GM21529 (cell line): ENCODE data around the gene RAD51B.
A peak's percentile ranks its signal among the peaks of the same experiment; 100 is the strongest.

ENCODE experiments used
- ATAC-seq: cut with Tn5 transposase; IDR thresholded peaks from one replicate; pipeline ENCODE4 v1.9.1; 2021; ENCODE audit not compliant: unreplicated experiment

RAD51B gene

DNA sequence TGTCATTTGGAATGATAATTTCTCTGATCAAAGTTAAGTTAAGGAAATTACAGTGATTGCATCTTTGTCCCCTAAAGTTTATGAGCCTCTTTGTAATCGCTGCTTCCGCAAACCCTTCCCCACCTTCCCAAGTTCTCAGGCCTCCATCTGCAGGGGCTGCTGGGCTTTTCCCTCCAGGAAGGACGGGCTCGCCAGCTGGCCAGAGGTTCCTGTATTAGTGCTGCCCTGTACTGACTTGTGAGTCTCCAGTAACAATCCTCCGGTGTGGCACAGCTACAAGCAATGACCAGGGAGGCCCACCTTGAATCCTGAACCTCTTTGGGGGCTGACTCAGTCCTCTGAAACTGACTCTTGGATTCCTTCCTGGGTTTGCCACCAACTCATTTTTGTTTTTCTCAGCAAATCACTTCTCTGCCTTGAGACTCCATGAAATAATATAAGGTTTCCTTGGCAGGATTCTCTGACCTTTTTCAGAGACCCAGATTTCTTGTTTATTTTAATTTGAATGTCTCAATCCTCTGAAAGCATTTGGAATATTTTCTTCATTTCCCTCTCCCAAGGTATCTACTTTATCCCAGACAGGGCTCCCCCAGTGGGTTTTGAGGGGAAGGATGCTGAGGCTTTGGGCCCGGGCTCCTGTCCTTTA lies 574.7 kb downstream of the RAD51B start:
- no peak for ATAC-seq

- ATAC-seq = no peak
These were observed 575.2 kb downstream of the RAD51B start for GRCh38 chr14:68394764-68395143.

DNA sequence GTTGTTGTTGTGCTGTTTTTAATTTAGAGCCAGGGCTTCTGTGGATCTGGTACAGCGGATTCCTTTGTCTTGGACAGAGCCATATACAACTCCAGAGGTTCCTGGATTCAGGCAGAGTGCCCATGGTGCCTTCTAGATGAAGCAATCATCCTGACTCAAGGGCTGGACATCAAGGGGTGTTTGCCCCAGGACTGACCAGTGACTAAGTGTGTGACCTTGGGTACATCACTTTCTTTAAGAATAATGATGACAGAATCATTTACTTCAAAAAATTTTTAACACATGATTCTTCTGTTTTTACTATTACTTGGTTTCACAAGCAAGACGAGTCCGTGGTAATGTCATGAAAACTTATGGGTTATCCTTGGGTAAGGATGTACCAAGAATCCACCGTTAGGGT lies 576.0 kb downstream of the RAD51B start:
- ATAC-seq = no peak

DNA sequence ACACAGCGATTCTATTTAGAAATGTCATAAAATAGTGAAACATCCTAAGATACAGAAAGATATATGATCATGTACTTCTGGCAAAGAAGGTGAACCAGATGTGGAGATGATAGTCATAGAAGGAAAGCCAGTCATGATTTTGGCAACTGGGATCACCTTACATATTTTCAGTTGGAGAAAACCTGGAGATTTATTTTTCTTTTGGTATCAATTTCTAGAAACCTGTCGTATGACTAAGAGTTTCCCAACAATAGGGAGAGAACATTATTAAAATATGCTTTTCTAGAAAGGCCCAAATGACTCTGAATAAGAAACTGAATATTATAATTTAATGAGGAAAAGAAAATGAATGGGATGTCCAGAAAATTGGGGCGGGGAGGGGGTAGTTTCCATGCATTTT lies 576.9 kb downstream of the RAD51B start:
- ATAC-seq = no peak

DNA sequence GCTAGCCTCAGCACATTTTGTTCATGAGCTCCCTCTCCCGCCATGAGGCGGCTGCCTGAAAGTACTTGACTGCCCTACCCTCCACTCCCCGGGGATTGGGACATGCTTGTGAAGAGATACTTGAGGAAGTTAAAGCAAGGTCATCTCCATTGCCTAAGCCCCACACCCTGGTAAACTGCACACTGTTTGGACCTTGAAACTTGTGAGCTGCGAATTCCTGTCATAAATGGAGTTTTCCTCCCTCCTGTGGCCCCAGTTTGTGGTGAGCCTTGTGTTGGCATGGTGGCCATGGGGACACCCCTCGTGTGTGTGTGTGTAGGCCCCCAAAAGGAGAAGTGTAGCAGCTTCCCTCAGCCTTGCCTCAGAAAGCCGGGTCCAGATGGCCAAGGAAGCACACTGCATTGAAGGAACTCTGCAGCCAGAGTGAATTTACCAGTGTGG lies 577.8 kb downstream of the RAD51B start:
- no peak for ATAC-seq

GRCh38 chr14:68397822-68398221 lies 578.2 kb downstream of the RAD51B start:
- ATAC-seq = no peak

DNA sequence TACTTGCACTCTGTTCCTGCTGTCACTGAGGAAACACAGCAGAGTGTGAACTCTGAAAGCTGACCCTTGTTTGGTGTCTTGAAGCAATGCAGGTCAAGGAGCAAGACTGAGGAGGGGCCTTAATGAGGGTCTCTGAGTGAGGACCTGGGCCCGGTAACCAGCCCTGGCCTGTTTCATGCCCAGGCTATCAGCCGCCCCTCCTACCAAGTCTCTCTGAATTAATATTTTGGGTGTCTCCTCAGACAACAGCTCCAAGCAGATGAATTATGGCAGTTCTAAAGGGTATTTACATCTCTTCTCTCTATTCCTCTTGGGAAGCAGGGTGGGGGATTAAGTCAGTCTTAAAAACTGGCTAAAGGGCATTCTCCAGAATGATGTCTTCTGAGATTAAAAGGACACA lies 578.8 kb downstream of the RAD51B start:
- no peak for ATAC-seq

DNA sequence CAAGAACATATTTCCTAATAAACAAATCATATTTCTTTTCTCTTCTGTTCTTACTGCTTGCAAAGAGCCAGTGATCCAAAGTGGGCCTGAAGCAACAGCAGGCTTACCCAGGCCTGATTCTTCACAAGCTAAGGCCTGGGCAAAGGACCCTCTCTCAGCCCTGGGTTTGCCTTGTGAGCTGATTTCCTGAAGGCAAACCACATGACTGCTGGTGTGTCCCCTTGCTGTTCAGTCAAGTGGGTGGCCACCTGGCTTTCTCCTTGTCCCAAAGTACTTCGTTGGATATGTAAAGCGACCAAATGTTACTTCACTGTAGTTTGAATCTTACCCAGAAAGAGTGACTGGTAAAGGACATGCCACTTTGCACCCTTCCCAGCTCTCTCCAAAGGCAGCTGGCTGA lies 580.4 kb downstream of the RAD51B start:
- no peak for ATAC-seq

GRCh38 chr14:68401317-68401716 lies 581.7 kb downstream of the RAD51B start:
- ATAC-seq = no peak

- peak; percentile 71 for ATAC-seq
These were observed 582.3 kb downstream of the RAD51B start for GRCh38 chr14:68401855-68402254.

DNA sequence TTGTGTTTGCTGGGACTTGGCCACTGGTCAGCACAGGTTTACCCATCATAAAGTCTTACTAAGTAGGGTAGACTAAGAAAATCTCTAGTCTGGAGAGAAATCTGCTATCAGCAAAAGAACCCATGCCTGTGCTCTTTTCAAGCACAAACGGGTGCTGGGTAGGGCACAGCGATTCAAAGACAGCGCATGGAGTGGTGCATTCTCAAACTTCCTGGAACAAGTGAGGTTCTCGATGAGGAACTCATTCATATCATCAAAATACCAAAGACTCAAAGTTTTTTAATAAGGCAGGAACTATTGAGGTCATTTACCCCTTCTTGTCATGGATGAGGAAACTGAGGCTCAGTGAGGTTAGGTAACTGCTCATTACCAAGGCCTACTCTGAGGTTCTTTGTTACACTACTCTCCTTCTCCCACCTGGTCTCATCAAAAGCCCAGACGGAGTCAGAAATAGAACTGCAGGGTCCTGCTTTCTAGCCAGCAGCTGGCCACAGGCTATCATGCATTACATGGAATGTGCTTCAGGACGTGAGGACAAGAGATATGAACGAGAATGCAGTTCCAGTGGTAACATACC lies 583.0 kb downstream of the RAD51B start:
- ATAC-seq = no peak

GRCh38 chr14:68403191-68404145 lies 583.9 kb downstream of the RAD51B start:
- no peak for ATAC-seq

DNA sequence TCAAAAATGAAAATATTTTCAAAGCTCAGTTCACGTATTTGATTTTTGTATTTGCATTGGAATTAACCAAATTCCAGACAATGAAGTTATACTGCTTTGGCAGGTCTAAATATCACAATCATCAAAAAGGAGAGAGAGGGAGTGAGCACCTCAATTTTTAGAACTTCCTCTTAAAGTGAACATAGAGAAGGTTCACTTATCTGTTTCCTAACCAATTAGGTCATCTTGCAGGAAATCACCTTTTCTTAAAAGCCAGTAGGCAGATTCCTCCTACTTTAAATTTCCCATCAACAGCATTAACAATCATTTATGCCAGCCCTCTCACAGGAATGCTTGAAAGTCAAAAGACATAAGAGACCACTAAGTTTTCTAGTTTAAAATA lies 584.6 kb downstream of the RAD51B start:
- ATAC-seq = no peak

DNA sequence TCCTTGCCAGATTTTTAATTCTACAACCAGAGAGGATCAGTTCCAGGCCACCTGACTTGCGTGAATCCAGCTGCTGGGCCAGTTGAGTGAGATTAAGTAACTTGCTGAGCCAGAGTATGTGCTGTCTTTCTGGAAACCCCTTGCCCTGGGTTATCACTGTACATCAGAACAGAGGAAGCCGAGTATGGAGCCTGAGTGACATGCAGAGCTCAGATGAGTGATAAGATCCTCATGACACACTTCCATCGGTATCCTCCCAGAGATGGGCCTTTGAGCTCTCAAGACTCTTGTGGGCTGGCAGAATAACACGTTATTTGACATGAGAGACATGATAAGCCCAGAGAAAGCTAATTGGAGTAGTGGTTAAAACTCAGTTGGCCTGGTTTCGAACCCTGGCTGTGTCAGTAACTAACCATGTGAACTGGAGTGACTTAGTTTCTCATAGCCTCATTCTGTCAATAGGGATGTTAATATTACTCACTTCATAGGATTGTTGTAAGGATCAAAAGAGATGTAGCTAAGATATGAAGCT lies 585.1 kb downstream of the RAD51B start:
- no peak for ATAC-seq

GRCh38 chr14:68405961-68406360 lies 586.4 kb downstream of the RAD51B start:
- ATAC-seq = no peak

GRCh38 chr14:68407285-68407684 lies 587.7 kb downstream of the RAD51B start:
- ATAC-seq = no peak

DNA sequence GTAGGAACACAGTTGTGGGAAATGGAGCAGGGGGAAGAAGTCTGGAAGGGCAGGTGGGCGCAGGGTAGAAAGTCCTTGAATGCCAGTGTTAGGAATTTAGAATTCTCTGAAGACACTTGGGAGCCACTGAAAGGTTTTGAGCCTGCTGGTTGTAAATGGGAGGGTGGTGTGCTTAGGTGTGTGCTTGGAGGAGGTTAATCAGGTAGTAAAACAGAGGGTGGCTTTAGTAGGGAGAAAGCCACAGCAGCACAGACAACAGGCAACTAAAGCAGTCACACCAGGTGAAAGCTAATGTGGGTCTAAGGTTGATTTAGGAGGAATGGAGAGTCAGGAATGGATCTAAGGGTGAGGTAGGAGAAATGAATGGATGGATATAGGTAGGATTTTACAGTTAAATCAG lies 588.2 kb downstream of the RAD51B start:
- ATAC-seq = no peak

DNA sequence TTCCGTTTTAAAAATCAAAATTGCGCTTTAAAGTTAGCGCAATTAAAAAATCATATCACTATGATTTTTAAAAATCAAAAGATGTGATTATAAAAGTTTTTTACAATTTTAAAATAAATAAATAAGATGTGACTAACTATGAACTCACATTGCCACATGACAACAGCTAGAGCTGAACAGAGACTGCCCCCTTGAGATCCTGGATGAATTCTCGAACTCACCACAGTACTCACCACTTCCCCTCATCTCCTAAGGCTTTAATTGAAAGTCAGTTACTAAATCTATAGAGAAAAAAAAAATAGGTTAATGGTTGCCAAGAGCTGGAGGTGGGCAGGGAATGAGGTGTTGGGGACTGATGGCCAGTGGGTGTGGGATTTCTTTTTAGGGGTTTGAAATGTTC lies 589.1 kb downstream of the RAD51B start:
- ATAC-seq = no peak

- no peak for ATAC-seq
These were observed 589.8 kb downstream of the RAD51B start for GRCh38 chr14:68409387-68409786.

DNA sequence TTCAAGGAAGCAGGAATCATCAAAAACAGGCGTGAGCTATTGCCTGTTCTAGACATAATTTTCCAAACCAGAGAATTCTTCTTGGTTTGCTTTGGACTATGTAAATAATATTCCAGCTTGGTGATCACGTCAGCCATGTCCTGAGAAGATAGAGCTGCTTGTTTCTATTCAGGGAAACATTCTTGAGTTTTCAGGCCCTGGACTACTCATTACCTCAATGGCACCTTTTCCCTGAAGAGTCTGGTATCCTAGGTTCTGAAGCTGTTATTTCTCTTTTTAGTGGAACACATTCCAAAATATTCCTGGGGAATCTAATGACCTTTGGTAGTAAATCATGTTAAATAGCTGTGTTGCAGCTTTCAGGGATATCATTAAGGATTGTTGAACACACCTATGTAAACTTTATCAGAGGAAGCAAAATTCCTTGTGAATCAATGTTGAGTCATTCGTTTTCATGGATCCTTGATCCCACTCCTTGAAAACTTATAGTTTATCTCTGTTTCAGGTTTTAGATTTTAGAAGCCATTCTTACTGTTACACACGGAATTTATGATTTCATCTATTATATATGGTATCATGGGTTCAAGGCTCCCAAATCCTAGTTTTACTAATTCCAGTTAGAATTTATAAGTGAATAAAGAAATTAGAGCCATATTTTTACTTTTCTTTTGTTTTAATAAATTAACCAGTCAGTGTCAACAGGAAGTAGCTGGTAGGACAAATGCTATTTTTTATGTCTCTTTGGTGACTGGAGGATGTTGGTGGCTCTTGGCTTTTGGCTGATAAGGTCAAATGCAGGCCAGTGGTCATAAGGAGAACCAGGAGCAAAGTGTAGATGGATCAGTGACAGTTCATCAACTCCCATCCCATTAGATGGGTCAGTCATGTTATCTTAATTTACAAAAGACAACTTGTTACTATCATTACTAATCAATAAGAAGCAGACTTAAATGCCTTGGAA lies 593.2 kb downstream of the RAD51B start:
- no peak for ATAC-seq

- ATAC-seq = no peak
These were observed 593.9 kb downstream of the RAD51B start for GRCh38 chr14:68413509-68413908.
